ENCODE measurements around the gene XXYLT1. TPM values are rescaled to one million over a fixed set of nuclear protein-coding genes. Genes with fewer than 3 reads are reported as not detected.

The XXYLT1 gene
- total RNA-seq, 1 donor from 2014 or later, result 14.9 TPM

GRCh38 chr3:195075941-195076875, 194.8 kb downstream of the XXYLT1 start:
- Mint-ChIP-seq H3K9me3 (no peaks in the 10 kb centered on the region), H3K4me1 (ENCODE audit: low read depth) (no peaks in the 10 kb centered on the region), H3K36me3 (ENCODE audit: low read depth) (no peaks in the 10 kb centered on the region), H3K4me3 (no peak overlapping the region), H3K27ac (no peak overlapping the region), H3K27me3 (ENCODE audit: insufficient read depth) (peaks cover 3% of the 10 kb centered on the region)
- DNase-seq (ENCODE audit: low spot score), result no peak
- intact Hi-C loops (cut with micrococcal nuclease), result no loop called here

- Mint-ChIP-seq H3K9me3 (no peaks in the 10 kb centered on the region), H3K27ac (no peak overlapping the region), H3K4me1 (ENCODE audit: low read depth) (no peaks in the 10 kb centered on the region), H3K4me3 (no peak overlapping the region), H3K27me3 (ENCODE audit: insufficient read depth) (peaks cover 3% of the 10 kb centered on the region), H3K36me3 (ENCODE audit: low read depth) (no peaks in the 10 kb centered on the region)
- intact Hi-C loops (cut with micrococcal nuclease), result no loop called here
- no peak for DNase-seq (ENCODE audit: low spot score)
These were observed 195.6 kb downstream of the XXYLT1 start for GRCh38 chr3:195075199-195075940.

GRCh38 chr3:195073866-195074860, 196.8 kb downstream of the XXYLT1 start:
- no peak overlapping the region for H3K4me3 Mint-ChIP-seq
- no peaks in the 10 kb centered on the region for H3K4me1 Mint-ChIP-seq (ENCODE audit: low read depth)
- no peaks in the 10 kb centered on the region for H3K9me3 Mint-ChIP-seq
- peaks cover 2% of the 10 kb centered on the region for H3K27me3 Mint-ChIP-seq (ENCODE audit: insufficient read depth)
- no peak for DNase-seq (ENCODE audit: low spot score)
- H3K36me3 Mint-ChIP-seq (ENCODE audit: low read depth), result no peaks in the 10 kb centered on the region
- H3K27ac Mint-ChIP-seq, result no peak overlapping the region
- intact Hi-C loops (cut with micrococcal nuclease), result no loop called here

DNA sequence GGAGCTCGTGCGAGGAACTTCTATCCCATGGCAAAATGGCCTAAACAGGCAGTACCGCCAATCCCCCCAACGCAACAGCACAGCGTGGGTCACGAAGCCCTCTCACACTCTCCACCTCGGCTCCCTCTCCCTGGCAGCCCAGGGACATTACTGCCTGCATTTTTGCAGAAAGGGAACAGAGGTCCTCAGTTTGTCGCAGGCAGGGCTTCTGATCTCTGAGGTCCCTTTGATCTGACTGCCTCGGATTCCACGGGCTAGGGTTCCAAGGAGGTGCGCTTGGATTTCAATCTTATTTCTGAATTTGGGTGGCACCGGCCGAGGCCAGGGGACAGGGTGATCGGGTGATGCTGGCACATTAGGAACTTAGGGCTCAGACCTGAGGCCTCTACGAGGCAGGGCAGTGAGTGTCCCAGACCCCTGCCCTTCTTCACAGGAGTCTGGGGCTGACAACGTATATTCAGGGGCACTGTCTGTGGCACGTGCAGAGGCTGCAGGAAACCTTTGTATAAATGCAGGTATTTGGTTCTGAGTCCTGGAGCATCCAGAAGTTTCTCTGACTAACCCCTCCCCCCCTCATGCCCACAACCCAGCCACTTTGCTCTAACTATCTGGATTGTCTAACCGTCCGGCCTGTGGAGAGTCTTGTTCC, 197.9 kb downstream of the XXYLT1 start:
- intact Hi-C loops (cut with micrococcal nuclease), result no loop called here
- H3K4me3 Mint-ChIP-seq, result no peak overlapping the region
- H3K36me3 Mint-ChIP-seq (ENCODE audit: low read depth), result no peaks in the 10 kb centered on the region
- H3K9me3 Mint-ChIP-seq, result no peaks in the 10 kb centered on the region
- DNase-seq (ENCODE audit: low spot score), result no peak
- no peaks in the 10 kb centered on the region for H3K4me1 Mint-ChIP-seq (ENCODE audit: low read depth)
- H3K27ac Mint-ChIP-seq, result no peak overlapping the region
- no peaks in the 10 kb centered on the region for H3K27me3 Mint-ChIP-seq (ENCODE audit: insufficient read depth)

GRCh38 chr3:195071916-195072820, 198.8 kb downstream of the XXYLT1 start:
- Mint-ChIP-seq H3K36me3 (ENCODE audit: low read depth) (no peaks in the 10 kb centered on the region), H3K4me3 (no peak overlapping the region), H3K27me3 (ENCODE audit: insufficient read depth) (no peaks in the 10 kb centered on the region), H3K9me3 (no peaks in the 10 kb centered on the region), H3K27ac (no peak overlapping the region), H3K4me1 (ENCODE audit: low read depth) (no peaks in the 10 kb centered on the region)
- intact Hi-C loops (cut with micrococcal nuclease), result no loop called here
- DNase-seq (ENCODE audit: low spot score), result no peak

DNA sequence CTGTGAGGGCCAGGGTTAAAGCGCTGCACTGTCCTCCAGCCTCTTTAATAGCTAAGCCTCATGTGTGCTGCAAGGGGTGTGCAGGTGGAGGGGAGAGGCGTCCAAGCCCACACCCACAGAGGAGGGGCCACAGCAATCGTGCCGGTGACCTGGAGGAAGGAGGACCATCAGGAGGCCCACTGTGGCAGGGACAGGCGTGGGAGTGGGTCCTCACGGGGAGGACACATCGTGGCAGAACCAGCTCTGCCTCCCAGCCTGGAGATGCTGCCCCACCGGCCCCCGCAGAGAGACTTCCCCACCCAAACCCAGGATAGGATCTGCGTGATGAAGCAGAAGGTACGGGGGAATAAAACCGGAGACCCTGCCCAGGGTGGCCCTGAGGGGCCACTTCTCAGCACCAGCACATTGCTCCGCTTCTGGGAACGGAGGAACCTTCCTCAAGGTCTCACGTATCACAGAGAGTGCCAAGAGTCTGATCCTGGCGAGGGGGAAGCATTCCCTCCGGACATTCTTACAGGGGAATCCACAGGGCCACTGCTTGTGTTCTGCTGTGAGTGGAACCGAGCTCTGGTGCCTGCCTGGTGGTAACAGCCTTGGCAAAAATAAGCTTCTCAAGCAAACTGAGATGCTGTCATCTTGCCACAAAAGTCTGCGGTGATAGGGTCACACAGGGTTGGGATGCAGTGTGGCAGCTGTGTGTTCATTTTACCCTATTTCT, 199.8 kb downstream of the XXYLT1 start:
- no peak overlapping the region for H3K4me3 Mint-ChIP-seq
- no peaks in the 10 kb centered on the region for H3K9me3 Mint-ChIP-seq
- no peak overlapping the region for H3K27ac Mint-ChIP-seq
- no peaks in the 10 kb centered on the region for H3K36me3 Mint-ChIP-seq (ENCODE audit: low read depth)
- DNase-seq (ENCODE audit: low spot score), result no peak
- intact Hi-C loops (cut with micrococcal nuclease), result no loop called here
- no peaks in the 10 kb centered on the region for H3K27me3 Mint-ChIP-seq (ENCODE audit: insufficient read depth)
- no peaks in the 10 kb centered on the region for H3K4me1 Mint-ChIP-seq (ENCODE audit: low read depth)

GRCh38 chr3:195070336-195070735, 200.6 kb downstream of the XXYLT1 start:
- no peak overlapping the region for H3K27ac Mint-ChIP-seq
- intact Hi-C loops (cut with micrococcal nuclease), result no loop called here
- H3K4me1 Mint-ChIP-seq (ENCODE audit: low read depth), result no peaks in the 10 kb centered on the region
- no peak overlapping the region for H3K4me3 Mint-ChIP-seq
- no peaks in the 10 kb centered on the region for H3K9me3 Mint-ChIP-seq
- no peaks in the 10 kb centered on the region for H3K27me3 Mint-ChIP-seq (ENCODE audit: insufficient read depth)
- DNase-seq (ENCODE audit: low spot score), result no peak
- H3K36me3 Mint-ChIP-seq (ENCODE audit: low read depth), result no peaks in the 10 kb centered on the region

GRCh38 chr3:195069501-195070251, 201.3 kb downstream of the XXYLT1 start:
- H3K9me3 Mint-ChIP-seq, result no peaks in the 10 kb centered on the region
- no peak overlapping the region for H3K4me3 Mint-ChIP-seq
- no peak overlapping the region for H3K27ac Mint-ChIP-seq
- H3K4me1 Mint-ChIP-seq (ENCODE audit: low read depth), result no peaks in the 10 kb centered on the region
- H3K27me3 Mint-ChIP-seq (ENCODE audit: insufficient read depth), result no peaks in the 10 kb centered on the region
- no peak for DNase-seq (ENCODE audit: low spot score)
- intact Hi-C loops (cut with micrococcal nuclease), result no loop called here
- H3K36me3 Mint-ChIP-seq (ENCODE audit: low read depth), result no peaks in the 10 kb centered on the region

- Mint-ChIP-seq H3K27ac (no peak overlapping the region), H3K36me3 (ENCODE audit: low read depth) (no peaks in the 10 kb centered on the region), H3K4me3 (no peak overlapping the region), H3K9me3 (no peaks in the 10 kb centered on the region), H3K4me1 (ENCODE audit: low read depth) (no peaks in the 10 kb centered on the region), H3K27me3 (ENCODE audit: insufficient read depth) (no peaks in the 10 kb centered on the region)
- intact Hi-C loops (cut with micrococcal nuclease), result no loop called here
- DNase-seq (ENCODE audit: low spot score), result no peak
These were observed 202.6 kb downstream of the XXYLT1 start for GRCh38 chr3:195068084-195069080.

DNA sequence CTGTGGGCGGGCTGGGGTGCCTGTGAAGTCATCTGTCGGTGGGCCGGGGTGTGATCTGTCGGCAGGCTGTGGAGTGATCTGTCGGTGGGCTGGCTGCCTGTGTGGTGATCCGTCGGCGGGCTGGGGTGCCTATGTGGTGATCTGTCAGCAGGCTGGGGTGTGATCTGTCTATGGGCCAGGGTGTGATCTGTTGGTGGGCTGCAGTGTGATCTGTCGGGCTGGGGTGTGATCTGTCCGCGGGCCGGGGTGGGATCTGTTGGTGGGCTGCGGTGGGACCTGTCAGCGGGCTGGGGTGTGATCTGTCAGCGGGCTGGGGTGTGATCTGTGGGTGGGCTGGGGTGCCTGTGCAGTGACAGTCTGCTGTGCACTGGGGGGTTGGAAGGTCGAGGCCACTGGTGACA, 204.5 kb downstream of the XXYLT1 start:
- Mint-ChIP-seq H3K27me3 (ENCODE audit: insufficient read depth) (no peaks in the 10 kb centered on the region), H3K4me3 (no peak overlapping the region), H3K4me1 (ENCODE audit: low read depth) (no peaks in the 10 kb centered on the region), H3K27ac (no peak overlapping the region), H3K9me3 (no peaks in the 10 kb centered on the region), H3K36me3 (ENCODE audit: low read depth) (no peaks in the 10 kb centered on the region)
- DNase-seq (ENCODE audit: low spot score), result no peak
- intact Hi-C loops (cut with micrococcal nuclease), result no loop called here
